Measurements from ENCODE around the gene WDR20.
A peak's percentile ranks its signal among the peaks of the same experiment; 100 is the strongest.

The WDR20 gene

DNA sequence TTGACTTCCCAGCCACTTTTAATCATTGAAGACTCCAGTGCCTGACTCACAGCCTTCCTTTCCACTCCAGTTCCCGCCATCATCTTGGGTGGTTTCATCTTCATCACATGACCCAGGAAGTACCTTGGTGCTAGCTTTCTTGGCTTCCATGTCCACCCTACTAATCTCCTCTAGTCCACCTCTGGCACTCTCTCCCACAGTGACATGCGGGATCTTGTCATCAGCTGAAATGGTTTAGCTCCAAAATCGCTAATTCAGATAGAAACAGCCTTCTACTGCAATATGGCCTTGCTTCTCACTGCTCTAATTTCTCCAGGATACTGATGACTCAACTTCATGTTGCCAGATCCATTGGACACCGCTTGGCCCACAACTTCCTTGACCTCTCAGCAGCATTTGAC is 24.5 kb downstream of the WDR20 start:
- no peak overlapping the region for H4K91ac ChIP-seq (ENCODE audit: low read length)
- no peak overlapping the region for H3K14ac ChIP-seq (ENCODE audit: low read length in 2 of 2)
- H3K23ac ChIP-seq (ENCODE audit: low read length in 2 of 2): no peak overlapping the region
- H2AK5ac ChIP-seq (ENCODE audit: low read length, severe bottlenecking): no peak overlapping the region
- 92% methylated on average over 4 of the region's 4 CpGs for WGBS
- H2AFZ ChIP-seq (ENCODE audit: low read depth, low read length): no peak overlapping the region
- H3K36me3 ChIP-seq (ENCODE audit: control insufficient read depth in 1 of 2, insufficient read depth in 2 of 2, low read depth in 1 of 2, low read length in 2 of 2): peaks cover 0 to 3% of the 10 kb centered on the region in 2 experiments
- H2BK120ac ChIP-seq (ENCODE audit: low read depth, low read length): no peak overlapping the region
- H3K27me3 ChIP-seq (ENCODE audit: control insufficient read depth in 1 of 2, insufficient read depth in 1 of 2, low read length in 2 of 2): no peaks in the 10 kb centered on the region
- H3K79me1 ChIP-seq (replicated peaks; ENCODE audit: low read length, poor library complexity, severe bottlenecking): peaks cover 26% of the 10 kb centered on the region
- no peak overlapping the region for H2BK15ac ChIP-seq (ENCODE audit: low read depth, poor library complexity, severe bottlenecking)
- peak; percentile 57 for DNase-seq
- H3K18ac ChIP-seq (ENCODE audit: low read depth in 1 of 2, low read length in 2 of 2): no peak overlapping the region
- no peak overlapping the region for H2BK12ac ChIP-seq (ENCODE audit: low read length in 2 of 2)
- H2BK5ac ChIP-seq (ENCODE audit: low read depth, low read length, poor library complexity, severe bottlenecking): no peak overlapping the region
- H3K4me3 ChIP-seq (ENCODE audit: insufficient read depth in 1 of 2, low read depth in 1 of 2, low read length in 2 of 2): no peak overlapping the region
- H3K9ac ChIP-seq (ENCODE audit: low read length): no peak overlapping the region
- H4K8ac ChIP-seq (ENCODE audit: low read length): no peak overlapping the region
- H3K4me1 ChIP-seq (ENCODE audit: control insufficient read depth, insufficient read depth, low read depth, low read length): peaks cover 16% of the 10 kb centered on the region
- no peaks in the 10 kb centered on the region for H3K9me3 ChIP-seq (ENCODE audit: control insufficient read depth, low read length)
- H3K4ac ChIP-seq (ENCODE audit: low read depth in 1 of 2, low read length in 2 of 2): no peak overlapping the region
- no peak overlapping the region for H3K4me2 ChIP-seq (ENCODE audit: low read length, poor library complexity, severe bottlenecking)
- H3K27ac ChIP-seq (ENCODE audit: low read length, poor library complexity, severe bottlenecking): no peak overlapping the region

DNA sequence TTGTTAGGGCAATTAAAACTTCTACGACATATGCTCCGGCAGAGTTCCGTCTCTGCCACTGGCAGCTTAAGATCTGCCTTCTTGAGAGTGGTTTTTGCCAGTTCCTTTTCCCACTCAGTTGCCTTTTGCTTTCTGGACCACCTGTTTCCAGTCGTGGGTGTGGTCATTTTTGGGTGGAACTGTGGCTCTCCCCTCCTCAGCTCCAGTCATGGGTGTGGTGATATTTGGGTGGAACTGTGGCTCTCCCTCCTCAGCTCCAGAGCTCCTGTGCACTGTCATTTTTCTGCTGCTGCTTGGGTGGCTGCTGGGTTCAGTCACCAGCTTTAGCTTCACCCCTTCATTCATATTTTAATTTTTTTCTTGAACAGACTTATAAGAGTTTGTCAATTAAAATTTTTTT is 25.3 kb downstream of the WDR20 start:
- no peak overlapping the region for H3K18ac ChIP-seq (ENCODE audit: low read depth in 1 of 2, low read length in 2 of 2)
- no peak overlapping the region for H2BK5ac ChIP-seq (ENCODE audit: low read depth, low read length, poor library complexity, severe bottlenecking)
- no peaks in the 10 kb centered on the region for H3K27me3 ChIP-seq (ENCODE audit: control insufficient read depth in 1 of 2, insufficient read depth in 1 of 2, low read length in 2 of 2)
- H3K23ac ChIP-seq (ENCODE audit: low read length in 2 of 2): no peak overlapping the region
- H3K79me1 ChIP-seq (replicated peaks; ENCODE audit: low read length, poor library complexity, severe bottlenecking): peaks cover 25% of the 10 kb centered on the region
- 100% methylated on average over 4 of the region's 4 CpGs for WGBS
- peaks cover 0 to 3% of the 10 kb centered on the region in 2 experiments for H3K36me3 ChIP-seq (ENCODE audit: control insufficient read depth in 1 of 2, insufficient read depth in 2 of 2, low read depth in 1 of 2, low read length in 2 of 2)
- H3K4ac ChIP-seq (ENCODE audit: low read depth in 1 of 2, low read length in 2 of 2): no peak overlapping the region
- H4K8ac ChIP-seq (ENCODE audit: low read length): no peak overlapping the region
- no peak overlapping the region for H2BK15ac ChIP-seq (ENCODE audit: low read depth, poor library complexity, severe bottlenecking)
- H2AFZ ChIP-seq (ENCODE audit: low read depth, low read length): no peak overlapping the region
- peaks cover 11% of the 10 kb centered on the region for H3K4me1 ChIP-seq (ENCODE audit: control insufficient read depth, insufficient read depth, low read depth, low read length)
- H3K27ac ChIP-seq (ENCODE audit: low read length, poor library complexity, severe bottlenecking): no peak overlapping the region
- H2BK120ac ChIP-seq (ENCODE audit: low read depth, low read length): no peak overlapping the region
- H4K91ac ChIP-seq (ENCODE audit: low read length): no peak overlapping the region
- H3K4me3 ChIP-seq (ENCODE audit: insufficient read depth in 1 of 2, low read depth in 1 of 2, low read length in 2 of 2): no peak overlapping the region
- no peaks in the 10 kb centered on the region for H3K9me3 ChIP-seq (ENCODE audit: control insufficient read depth, low read length)
- no peak overlapping the region for H3K9ac ChIP-seq (ENCODE audit: low read length)
- no peak for DNase-seq
- no peak overlapping the region for H3K4me2 ChIP-seq (ENCODE audit: low read length, poor library complexity, severe bottlenecking)
- H2BK12ac ChIP-seq (ENCODE audit: low read length in 2 of 2): no peak overlapping the region
- H2AK5ac ChIP-seq (ENCODE audit: low read length, severe bottlenecking): no peak overlapping the region
- H3K14ac ChIP-seq (ENCODE audit: low read length in 2 of 2): no peak overlapping the region

DNA sequence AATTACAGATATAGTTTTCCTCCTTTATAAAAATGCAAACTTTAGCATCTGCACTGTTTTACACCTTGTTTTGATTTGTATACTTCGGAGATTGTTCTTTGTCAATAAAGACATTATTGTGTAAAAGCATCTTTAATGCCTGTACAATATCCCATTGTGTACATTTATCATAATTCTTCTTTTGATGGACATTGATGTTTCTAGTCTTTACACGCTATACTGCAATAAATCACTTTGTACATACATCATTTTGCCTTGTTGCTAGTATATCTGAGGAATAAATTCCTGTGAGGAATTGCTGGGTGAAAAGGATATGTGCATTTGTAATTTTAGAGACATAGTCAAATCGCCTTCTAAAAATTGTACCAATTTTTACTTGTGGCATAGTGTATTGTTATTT is 30.4 kb downstream of the WDR20 start:
- Histone ChIP-seq H3K18ac (ENCODE audit: low read depth in 1 of 2, low read length in 2 of 2) (no peak overlapping the region), H4K91ac (ENCODE audit: low read length) (no peak overlapping the region), H3K4me3 (ENCODE audit: insufficient read depth in 1 of 2, low read depth in 1 of 2, low read length in 2 of 2) (no peak overlapping the region), H3K4ac (ENCODE audit: low read depth in 1 of 2, low read length in 2 of 2) (no peak overlapping the region), H3K9ac (ENCODE audit: low read length) (no peak overlapping the region), H2BK5ac (ENCODE audit: low read depth, low read length, poor library complexity, severe bottlenecking) (no peak overlapping the region), H4K8ac (ENCODE audit: low read length) (no peak overlapping the region), H3K79me1 (replicated peaks; ENCODE audit: low read length, poor library complexity, severe bottlenecking) (peaks cover 13% of the 10 kb centered on the region), H3K27ac (ENCODE audit: low read length, poor library complexity, severe bottlenecking) (no peak overlapping the region), H3K4me2 (ENCODE audit: low read length, poor library complexity, severe bottlenecking) (no peak overlapping the region), H3K4me1 (ENCODE audit: control insufficient read depth, insufficient read depth, low read depth, low read length) (peaks cover under 1% of the 10 kb centered on the region), H3K27me3 (ENCODE audit: control insufficient read depth in 1 of 2, insufficient read depth in 1 of 2, low read length in 2 of 2) (no peaks in the 10 kb centered on the region), H3K14ac (ENCODE audit: low read length in 2 of 2) (no peak overlapping the region), H2BK12ac (ENCODE audit: low read length in 2 of 2) (no peak overlapping the region), H3K36me3 (ENCODE audit: control insufficient read depth in 1 of 2, insufficient read depth in 2 of 2, low read depth in 1 of 2, low read length in 2 of 2) (peaks cover 0 to 3% of the 10 kb centered on the region in 2 experiments), H3K9me3 (ENCODE audit: control insufficient read depth, low read length) (no peaks in the 10 kb centered on the region), H2BK120ac (ENCODE audit: low read depth, low read length) (no peak overlapping the region), H3K23ac (ENCODE audit: low read length in 2 of 2) (no peak overlapping the region), H2AK5ac (ENCODE audit: low read length, severe bottlenecking) (no peak overlapping the region), H2AFZ (ENCODE audit: low read depth, low read length) (no peak overlapping the region), H2BK15ac (ENCODE audit: low read depth, poor library complexity, severe bottlenecking) (no peak overlapping the region)
- WGBS: 93% methylated on average over 1 of the region's 3 CpGs
- DNase-seq: no peak

DNA sequence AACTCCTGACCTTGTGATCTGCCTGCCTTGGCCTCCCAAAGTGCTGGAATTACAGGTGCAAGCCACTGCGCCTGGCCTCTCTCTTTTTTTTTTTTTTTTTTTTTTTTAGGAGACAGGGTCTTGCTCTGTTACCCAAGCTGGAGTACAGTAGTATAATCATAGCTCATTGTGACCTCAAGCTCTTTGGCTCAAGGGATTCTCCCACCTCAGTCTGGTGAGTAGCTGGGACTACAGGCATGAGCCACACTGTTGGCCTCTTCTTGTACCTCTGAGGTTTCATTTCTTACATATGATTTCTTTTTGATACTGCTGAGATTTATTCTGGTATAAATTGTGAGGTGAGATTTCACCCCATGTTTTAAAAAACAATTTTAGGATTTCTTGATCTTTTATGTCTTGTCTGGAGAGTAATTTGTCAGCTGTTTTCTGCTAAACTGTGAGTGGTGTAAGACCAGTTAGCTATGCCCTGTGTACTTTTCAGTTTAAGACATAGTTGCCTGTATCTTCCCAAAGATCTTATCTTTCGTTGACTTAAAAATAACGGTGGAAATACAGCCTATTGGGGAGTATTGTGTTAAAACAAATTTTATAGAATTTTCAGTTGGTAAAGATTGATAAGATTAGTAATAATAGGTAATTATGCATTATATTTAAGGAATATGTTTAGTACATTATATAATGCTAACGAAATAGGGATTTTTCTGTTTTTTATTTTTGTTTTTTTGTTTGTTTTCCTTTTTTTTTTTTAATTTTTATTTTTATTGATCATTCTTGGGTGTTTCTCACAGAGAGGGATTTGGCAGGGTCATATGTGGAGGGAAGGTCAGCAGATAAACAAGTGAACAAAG is 31.7 kb downstream of the WDR20 start:
- Histone ChIP-seq H3K23ac (ENCODE audit: low read length in 2 of 2) (no peak overlapping the region), H3K18ac (ENCODE audit: low read depth in 1 of 2, low read length in 2 of 2) (no peak overlapping the region), H4K91ac (ENCODE audit: low read length) (no peak overlapping the region), H2BK5ac (ENCODE audit: low read depth, low read length, poor library complexity, severe bottlenecking) (no peak overlapping the region), H2BK120ac (ENCODE audit: low read depth, low read length) (no peak overlapping the region), H3K79me1 (replicated peaks; ENCODE audit: low read length, poor library complexity, severe bottlenecking) (peaks cover 12% of the 10 kb centered on the region), H3K9me3 (ENCODE audit: control insufficient read depth, low read length) (no peaks in the 10 kb centered on the region), H2AFZ (ENCODE audit: low read depth, low read length) (no peak overlapping the region), H2BK12ac (ENCODE audit: low read length in 2 of 2) (no peak overlapping the region), H3K27ac (ENCODE audit: low read length, poor library complexity, severe bottlenecking) (no peak overlapping the region), H3K4ac (ENCODE audit: low read depth in 1 of 2, low read length in 2 of 2) (no peak overlapping the region), H3K4me1 (ENCODE audit: control insufficient read depth, insufficient read depth, low read depth, low read length) (no peaks in the 10 kb centered on the region), H4K8ac (ENCODE audit: low read length) (no peak overlapping the region), H3K9ac (ENCODE audit: low read length) (peak overlapping the region; percentile 1), H2BK15ac (ENCODE audit: low read depth, poor library complexity, severe bottlenecking) (no peak overlapping the region), H2AK5ac (ENCODE audit: low read length, severe bottlenecking) (no peak overlapping the region), H3K14ac (ENCODE audit: low read length in 2 of 2) (no peak overlapping the region), H3K4me3 (ENCODE audit: insufficient read depth in 1 of 2, low read depth in 1 of 2, low read length in 2 of 2) (no peak overlapping the region), H3K27me3 (ENCODE audit: control insufficient read depth in 1 of 2, insufficient read depth in 1 of 2, low read length in 2 of 2) (no peaks in the 10 kb centered on the region), H3K4me2 (ENCODE audit: low read length, poor library complexity, severe bottlenecking) (no peak overlapping the region), H3K36me3 (ENCODE audit: control insufficient read depth in 1 of 2, insufficient read depth in 2 of 2, low read depth in 1 of 2, low read length in 2 of 2) (peaks cover 0 to 3% of the 10 kb centered on the region in 2 experiments)
- peak; percentile 40 for DNase-seq
- no CpG with 5 or more reads among the region's 4 CpGs for WGBS
